HTR-8/SVneo (cell line): ENCODE results near the gene IGF2.
"Not testable (repeated sequence)": the region's sequence is repeated elsewhere in the genome, so short reads cannot be mapped to it uniquely, and the experiment has no call there.

Experiments
- DNase-seq: peaks from one replicate; pipeline ENCODE4 v3.0.0; 2011; ENCODE audit warnings: low spot score, mixed read lengths; ENCODE audit not compliant: insufficient read length
- FAIRE-seq: peaks from 2 replicates; lab custom pipeline; 2011; peaks lifted over from hg19 to GRCh38; lab: Jason Lieb, UNC

Gene IGF2

GRCh38 chr11:2128130-2128510 lies 11.1 kb downstream of the IGF2 start:
- DNase-seq (no peak), FAIRE-seq (no peak)

DNA sequence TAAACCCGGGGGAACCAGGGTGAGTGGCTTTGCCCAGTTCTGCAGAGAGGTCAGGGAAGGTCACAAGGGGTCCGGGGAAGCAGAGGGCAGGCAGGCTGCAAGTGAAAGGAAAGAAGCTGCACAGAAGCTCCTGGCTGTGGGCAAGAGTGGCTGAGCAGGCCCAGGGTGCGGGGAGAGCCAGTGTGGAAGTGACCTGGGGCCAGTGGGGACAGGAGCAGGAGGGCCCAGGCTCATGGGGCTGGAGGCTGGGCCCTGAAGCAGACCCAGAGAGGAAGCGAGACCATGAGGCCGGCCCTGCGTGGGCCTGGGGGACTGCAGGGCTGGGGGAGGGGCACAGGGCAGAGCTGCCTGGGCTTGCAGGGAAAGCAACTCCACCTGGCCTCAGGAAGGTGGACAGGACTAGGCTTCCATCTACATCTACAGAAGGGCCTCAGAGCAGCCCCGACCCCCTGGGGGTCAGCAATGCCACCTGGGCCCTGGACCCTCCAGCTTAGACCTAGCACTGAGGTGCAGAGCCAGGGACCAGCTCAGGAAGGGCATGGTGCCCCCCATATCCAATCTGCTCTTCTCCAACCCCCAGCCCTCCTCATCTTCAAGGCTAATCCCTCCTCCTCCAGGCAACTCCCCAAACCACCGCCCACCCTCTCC lies 11.6 kb downstream of the IGF2 start:
- DNase-seq (no peak), FAIRE-seq (no peak)

DNA sequence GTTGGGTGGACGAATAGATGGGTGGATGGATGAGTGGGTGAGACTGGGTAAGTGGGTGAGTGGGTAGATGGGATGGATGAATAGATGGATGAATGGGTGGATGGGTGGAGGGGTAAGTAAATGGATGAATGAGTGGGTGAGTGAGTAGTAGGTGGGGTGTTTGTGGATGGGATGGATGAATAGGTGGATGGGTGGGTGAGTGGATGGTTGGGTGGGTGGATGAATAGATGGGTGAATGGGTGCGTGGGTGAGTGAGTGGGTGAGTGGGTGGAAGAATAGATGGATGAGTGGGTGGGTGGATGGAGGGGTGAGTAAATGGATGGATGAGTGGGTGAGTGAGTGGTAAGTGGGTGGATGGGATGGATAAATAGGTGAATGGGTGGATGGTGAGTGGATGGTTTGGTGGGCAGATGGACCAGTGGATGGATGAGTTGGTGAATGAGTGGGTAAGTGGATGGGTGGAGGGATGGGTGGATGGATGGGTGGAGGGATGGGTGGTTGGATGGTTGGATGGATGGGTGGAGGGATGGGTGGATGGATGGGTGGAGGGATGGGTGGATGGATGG lies 12.6 kb downstream of the IGF2 start:
- DNase-seq (no peak), FAIRE-seq (peak; percentile 80)

GRCh38 chr11:2124736-2125484 lies 14.3 kb downstream of the IGF2 start:
- peak; percentile 93 for FAIRE-seq
- DNase-seq = not testable (repeated sequence)

- FAIRE-seq = no peak
- no peak for DNase-seq
Measured at GRCh38 chr11:2123628-2123960, 15.6 kb downstream of the IGF2 start.

DNA sequence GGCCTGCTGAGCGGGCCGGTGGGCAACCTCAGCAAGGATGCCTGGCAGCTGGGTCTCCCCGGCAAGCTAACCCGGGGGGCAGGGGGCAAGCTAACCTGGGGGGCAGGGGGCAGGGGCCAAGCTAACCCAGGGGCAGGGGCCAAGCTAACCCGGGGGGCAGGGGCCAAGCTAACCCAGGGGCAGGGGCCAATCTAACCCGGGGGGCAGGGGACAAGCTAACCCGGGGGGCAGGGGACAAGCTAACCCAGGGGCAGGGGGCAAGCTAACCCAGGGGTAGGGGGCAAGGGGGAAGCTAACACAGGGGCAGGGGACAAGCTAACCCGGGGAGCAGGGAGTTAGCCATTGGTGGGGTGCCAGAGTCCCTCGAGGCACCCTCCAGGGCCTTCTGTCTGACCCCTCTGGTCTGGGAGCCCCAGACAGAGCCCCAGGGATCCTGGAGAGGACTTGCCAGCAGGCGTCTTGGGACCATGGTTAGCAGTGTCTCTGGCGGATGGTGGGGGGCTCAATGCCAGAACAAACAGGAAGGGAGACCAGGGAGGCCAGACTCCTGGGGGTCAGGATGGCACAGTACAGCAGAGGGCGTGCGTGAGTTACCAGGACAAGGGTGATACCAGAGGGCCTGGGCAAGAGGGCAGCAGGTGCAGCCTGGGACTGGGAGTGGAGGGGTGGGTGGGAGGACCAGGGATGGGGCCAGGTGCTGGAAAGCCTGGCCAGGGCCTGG lies 16.1 kb downstream of the IGF2 start:
- FAIRE-seq (no peak), DNase-seq (no peak)

- DNase-seq = no peak
Measured at GRCh38 chr11:2122222-2122906, 16.8 kb downstream of the IGF2 start.

GRCh38 chr11:2121227-2122130 lies 17.7 kb downstream of the IGF2 start:
- no peak for FAIRE-seq
- DNase-seq = no peak

More at GRCh38 chr11:2122222-2122906, 16.8 kb downstream of the IGF2 start:
- no peak for FAIRE-seq

GRCh38 chr11:2120359-2121100 lies 18.7 kb downstream of the IGF2 start:
- FAIRE-seq (no peak), DNase-seq (no peak)

- DNase-seq (no peak), FAIRE-seq (no peak)
Measured at GRCh38 chr11:2118677-2119076, 20.5 kb downstream of the IGF2 start.

DNA sequence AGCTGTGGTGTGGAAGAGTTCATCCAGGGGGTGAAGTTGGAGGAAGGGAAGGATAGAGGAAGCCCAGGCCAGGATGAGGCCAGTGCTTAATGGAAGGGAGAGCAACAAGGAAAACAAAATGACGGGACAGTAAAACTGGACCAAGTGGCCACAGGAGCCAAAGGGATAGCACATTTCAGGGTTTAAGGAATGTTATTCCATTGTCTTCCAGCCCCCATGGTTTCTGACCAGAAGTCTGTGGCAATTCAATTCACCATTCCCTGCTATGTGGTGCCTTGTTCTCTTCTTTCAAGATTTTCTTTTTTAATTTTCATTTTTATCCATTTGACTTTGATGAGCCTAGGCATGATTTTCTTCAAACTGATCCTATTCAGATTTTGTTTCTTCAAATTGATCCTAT lies 22.5 kb downstream of the IGF2 start:
- DNase-seq (no peak), FAIRE-seq (no peak)

DNA sequence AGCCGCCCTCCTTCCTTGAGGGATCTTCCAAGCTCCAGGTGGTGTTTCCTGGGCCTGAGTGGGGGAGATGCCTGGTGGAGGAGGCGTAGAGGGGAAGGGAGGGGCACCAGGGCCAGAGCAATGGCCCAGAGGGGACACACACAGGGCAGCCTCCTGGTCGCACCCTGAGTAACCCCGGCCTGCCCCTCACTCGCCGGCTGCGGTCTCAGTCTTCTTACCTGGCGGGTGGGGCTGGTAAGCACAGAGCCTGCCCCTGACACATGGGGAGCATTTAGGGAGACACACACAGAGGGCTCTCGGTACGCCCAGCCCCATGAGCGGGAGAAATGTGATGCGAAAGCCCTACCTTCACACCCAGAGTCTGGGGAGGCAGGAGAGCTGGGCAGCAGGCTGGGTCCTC lies 23.9 kb downstream of the IGF2 start:
- DNase-seq = no peak
- no peak for FAIRE-seq

GRCh38 chr11:2114430-2115241 lies 24.6 kb downstream of the IGF2 start:
- DNase-seq (no peak), FAIRE-seq (no peak)

- DNase-seq = no peak
- FAIRE-seq = no peak
Measured at GRCh38 chr11:2113776-2114175, 25.4 kb downstream of the IGF2 start.

- DNase-seq = no peak
- no peak for FAIRE-seq
Measured at GRCh38 chr11:2110521-2110920, 28.7 kb downstream of the IGF2 start.

GRCh38 chr11:2109541-2110019 lies 29.6 kb downstream of the IGF2 start:
- DNase-seq = no peak
- no peak for FAIRE-seq

DNA sequence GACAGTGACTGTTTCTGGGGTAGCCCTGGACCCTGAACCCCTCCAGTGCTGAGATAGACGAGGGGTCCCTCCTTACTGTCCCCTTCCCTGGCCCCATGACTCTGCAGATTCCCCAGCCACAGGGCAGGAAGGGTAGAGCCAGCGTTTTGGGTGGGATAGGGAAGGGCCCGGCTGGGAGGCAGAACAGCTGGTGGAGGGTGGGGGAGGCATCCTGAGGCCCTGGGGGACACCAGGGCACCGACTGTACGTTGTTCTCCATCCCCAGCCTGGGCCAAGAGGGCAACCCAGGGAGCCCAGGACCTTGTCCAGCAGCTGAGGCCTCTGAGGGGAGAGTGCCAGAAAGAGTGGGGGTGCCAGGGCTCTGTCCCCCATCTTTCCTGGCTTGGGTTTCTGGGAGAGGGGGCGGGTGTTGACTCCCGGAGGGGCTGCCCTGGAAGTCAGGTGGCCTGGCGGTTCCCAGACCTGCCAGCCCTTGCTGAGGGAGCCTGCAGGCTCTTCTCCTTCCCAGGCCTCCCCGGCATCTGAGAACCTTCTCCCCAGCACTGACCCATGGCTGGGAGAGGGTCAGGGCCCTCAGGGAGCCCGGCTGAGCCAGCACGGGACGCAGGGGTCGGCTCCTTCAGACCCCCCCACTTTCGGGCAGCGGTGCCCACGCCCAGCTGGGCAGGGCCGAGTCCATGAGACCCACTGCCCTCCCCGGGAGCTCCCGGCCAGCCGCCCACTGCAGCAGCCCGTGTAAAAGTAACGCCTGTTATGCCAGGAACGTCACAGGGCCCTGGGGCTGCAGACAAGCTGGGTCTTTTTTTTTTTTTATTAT lies 30.3 kb downstream of the IGF2 start:
- FAIRE-seq = no peak
- DNase-seq = no peak
